HG03103 (cell line): ENCODE data around the gene CENPVL1.
"Not testable (repeated sequence)": the region's sequence is repeated elsewhere in the genome, so short reads cannot be mapped to it uniquely, and the experiment has no call there.

Experiments used
- ATAC-seq: cut with Tn5 transposase; IDR thresholded peaks from one replicate; pipeline ENCODE4 v1.9.1; 2021; ENCODE audit warnings: low read depth; ENCODE audit not compliant: unreplicated experiment

CENPVL1 gene

DNA sequence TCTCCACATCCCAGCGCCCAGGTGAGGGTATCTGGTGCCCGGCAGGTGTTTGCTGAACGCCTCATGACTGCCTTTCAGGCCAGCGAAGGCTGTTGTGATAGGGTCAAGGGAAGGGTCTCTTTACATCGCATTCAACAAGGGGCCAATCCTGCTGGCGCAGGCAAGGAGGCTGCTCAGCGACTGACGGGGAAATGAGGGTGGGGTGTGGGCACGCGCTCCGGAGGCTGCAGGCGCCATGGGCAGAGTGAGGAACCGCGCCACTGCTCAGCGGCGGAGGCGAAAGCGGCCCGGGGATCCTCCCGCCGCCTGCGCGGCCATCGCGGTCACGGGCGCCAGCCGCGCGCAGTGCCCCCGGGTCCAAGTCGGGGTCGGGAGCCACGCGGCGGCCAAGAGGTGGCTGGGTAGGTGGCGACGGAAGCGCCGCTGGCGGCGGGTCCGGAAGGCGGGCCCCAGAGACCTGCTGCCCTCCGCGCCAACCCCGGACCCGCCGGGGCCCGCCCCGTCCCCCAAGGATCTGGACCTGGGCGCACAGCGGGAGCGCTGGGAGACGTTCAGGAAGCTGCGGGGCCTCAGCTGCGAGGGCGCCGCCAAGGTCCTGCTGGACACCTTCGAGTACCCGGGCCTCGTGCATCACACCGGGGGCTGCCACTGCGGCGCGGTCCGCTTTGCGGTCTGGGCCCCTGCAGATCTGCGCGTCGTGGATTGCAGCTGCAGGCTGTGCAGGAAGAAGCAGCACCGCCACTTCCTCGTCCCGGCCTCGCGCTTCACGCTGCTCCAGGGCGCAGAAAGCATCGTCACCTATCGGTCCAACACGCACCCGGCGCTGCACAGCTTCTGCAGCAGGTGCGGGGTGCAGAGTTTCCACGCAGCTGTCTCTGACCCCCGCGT, at the start of gene CENPVL1:
Gene CENPVL1 (plus strand): TSS at position 236 of the 888 bp plus-strand sequence. CDS start 0 bp downstream, at position 236.
- not testable (repeated sequence) for ATAC-seq

DNA sequence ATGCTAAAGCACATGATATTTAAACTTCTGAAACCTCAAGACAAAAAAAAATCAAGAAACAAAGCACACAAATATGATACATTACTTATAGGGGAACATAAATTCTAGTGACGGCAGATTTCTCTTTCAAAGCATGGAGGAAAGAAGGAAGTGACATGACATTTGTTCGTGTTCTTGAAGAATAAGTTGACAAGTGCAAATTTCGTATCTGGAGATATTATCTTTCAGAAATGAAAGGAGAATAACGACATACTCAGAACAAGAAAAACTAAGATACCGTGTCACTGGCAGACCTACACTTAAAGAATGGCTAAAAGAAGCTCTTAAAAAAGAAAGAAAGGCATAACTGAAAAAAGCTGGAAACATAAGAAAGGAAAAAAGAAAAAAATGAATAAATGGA, 44.3 kb upstream of the CENPVL1 start:
- ATAC-seq, result no peak

DNA sequence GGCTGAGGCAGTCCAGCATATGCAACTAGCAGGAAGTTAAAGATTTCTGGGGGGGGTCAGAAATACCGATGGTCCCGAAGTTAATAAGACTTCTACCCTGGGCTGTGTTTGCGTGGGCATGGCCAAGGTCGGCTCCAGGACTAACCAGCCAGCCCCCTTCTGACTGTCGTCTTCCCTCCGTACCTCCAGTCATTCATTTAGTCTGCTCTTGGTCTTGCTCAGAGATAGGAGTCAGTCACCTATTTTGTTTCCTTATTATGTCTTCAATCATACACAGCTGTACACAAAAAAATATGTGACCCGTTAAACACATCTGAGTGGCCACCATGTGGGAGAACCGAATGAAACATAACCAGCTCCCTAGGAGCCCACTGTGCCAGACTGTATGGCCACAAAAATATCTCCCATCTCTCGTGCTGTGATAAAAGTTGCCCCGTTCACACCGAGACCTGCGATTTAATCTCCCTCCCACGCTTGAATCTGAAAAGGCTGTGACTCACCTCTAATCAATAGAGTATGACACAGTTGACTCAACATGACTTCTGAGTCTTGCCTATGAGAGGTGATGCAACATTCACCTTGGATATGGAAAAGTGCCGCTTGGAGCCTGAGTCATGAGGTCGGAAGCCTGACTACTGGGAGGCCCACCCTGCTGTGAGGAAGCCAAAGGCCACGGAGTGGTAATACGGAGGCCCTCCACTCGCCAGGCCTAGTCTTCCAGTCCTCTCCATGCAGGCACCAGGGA, 30.5 kb upstream of the CENPVL1 start:
- not testable (repeated sequence) for ATAC-seq

- not testable (repeated sequence) for ATAC-seq
Measured at GRCh38 chrX:51681808-51682719, 28.2 kb upstream of the CENPVL1 start.

DNA sequence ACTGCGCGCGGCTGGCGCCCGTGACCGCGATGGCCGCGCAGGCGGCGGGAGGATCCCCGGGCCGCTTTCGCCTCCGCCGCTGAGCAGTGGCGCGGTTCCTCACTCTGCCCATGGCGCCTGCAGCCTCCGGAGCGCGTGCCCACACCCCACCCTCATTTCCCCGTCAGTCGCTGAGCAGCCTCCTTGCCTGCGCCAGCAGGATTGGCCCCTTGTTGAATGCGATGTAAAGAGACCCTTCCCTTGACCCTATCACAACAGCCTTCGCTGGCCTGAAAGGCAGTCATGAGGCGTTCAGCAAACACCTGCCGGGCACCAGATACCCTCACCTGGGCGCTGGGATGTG, 27.6 kb upstream of the CENPVL1 start, which contains the start of gene CENPVL2:
Gene CENPVL2 (minus strand): TSS at position 112 of the 343 bp plus-strand sequence. CDS start 0 bp downstream, at position 112.
- ATAC-seq, result not testable (repeated sequence)

DNA sequence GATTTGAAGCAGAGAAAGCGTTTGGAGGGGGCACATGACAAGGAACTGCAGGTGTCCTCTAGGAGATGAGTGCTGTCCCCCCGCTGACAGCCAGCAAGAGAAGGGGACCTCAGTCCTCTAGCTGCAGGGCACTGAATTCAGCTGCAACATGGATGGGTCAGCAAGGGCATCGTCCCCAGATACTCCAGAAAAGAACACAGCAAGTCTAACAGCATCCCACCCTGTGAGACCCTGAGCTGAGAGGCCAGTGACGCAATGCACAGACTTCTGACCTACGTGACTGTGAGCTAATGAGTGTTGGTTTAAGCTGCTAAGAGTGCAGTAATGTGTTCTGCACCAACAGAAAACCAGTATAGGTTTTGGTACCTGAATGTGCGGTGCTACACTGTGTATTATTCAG, 16.1 kb upstream of the CENPVL1 start:
- no peak for ATAC-seq

GRCh38 chrX:51697397-51697796, 12.9 kb upstream of the CENPVL1 start:
- no peak for ATAC-seq

- not testable (repeated sequence) for ATAC-seq
Measured at GRCh38 chrX:51712943-51713647, 2.8 kb downstream of the CENPVL1 start.

DNA sequence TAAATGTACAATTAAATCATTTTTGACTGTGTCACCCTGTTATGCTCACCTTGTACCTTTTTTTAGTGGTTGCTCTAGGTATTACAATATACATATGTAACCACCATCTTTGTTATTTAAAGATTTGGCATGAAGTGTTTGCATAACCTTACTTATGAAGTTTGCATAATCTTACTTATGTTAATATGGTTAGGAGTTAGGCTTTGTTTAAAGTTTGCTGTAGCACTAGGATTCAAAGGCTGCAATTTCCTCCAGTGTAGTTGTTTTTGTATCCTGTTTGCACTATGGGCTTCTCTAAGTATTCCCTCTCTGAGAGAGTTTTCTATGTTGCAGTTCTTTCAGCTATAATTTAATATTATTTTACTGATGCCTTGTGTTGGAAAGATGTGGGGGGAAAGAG, 17.9 kb downstream of the CENPVL1 start:
- ATAC-seq, result no peak

- no peak for ATAC-seq
Measured at GRCh38 chrX:51737091-51737490, 26.8 kb downstream of the CENPVL1 start.

GRCh38 chrX:51742586-51742985, 32.3 kb downstream of the CENPVL1 start:
- ATAC-seq, result no peak

- peak; percentile 96 for ATAC-seq
Measured at GRCh38 chrX:51743179-51743957, 33.1 kb downstream of the CENPVL1 start, which contains the start of gene GSPT2. Gene GSPT2 (plus strand): TSS chrX:51743442. CDS start chrX:51743627, 185 bp downstream.

GRCh38 chrX:51747671-51748070, 37.4 kb downstream of the CENPVL1 start:
- ATAC-seq, result no peak

DNA sequence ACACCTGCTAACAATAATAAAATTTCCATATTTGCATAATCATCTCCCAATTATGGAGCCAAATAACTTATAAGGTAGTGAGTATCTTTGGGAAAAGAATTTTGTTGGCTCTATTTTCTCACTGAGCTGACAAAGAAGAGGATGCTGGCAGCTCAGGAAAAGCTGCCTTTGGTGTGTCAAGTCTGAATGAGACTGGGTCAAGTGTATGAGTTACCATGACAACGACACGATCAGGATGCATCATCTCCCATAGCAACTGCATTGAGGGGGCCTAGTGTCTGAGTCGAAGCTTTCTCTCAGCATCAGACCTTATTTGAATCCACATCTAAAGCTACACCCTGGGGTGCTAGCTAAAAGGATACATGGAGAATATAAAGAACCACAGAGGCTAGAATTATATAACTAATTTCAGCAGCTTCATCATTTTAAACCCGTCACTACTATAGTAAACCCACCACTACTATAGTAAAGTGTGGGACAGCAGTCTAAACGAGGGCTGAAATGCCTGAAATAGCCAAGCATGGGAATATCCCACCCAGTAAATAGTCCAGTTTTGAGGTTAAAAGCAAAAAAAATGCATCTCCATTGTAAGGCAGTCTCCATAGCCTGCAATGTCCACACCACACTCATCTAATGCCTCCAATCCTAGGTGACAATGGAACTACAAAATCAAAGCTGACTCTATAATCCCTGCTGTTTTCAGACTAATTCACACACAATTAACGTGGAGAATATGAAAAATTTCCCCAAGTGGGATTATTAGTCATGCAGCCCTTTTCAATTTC, 48.9 kb downstream of the CENPVL1 start:
- no peak for ATAC-seq

DNA sequence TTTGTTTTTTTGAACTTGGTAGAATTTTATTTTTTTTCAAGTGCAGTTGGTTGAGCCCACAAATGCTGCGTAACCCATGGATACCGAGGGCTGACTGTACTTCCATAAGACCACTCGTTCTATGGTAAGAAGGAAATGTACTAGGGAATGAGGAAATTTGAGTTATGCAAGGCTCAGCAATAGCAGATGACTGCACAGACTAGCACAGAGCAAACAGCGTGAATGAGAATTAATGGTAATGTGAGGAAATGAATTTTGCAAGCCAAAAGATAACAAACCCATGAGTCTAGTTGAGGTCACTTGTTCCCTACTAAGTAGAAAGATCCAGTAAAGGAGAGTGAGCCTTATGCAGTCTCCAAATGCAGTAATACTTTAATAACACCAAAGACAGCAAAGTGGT, 50.3 kb downstream of the CENPVL1 start:
- ATAC-seq, result no peak
